SK-N-SH (cell line): ENCODE data around the gene GPR155. TPM values are rescaled to one million over a fixed set of nuclear protein-coding genes. Genes with fewer than 3 reads are reported as not detected.

Source experiments
- CTCF ChIA-PET: fragments of 300-600, 350-600 bp; formaldehyde crosslinking; extraction: SDS; loops from one replicate; lab custom pipeline; 2021; lab: Yijun Ruan, JAX
- POLR2A ChIA-PET: fragments of 350-600 bp; sonication (Branson Sonifier 250); formaldehyde crosslinking; extraction: SDS; loops from one replicate; lab custom pipeline; 2020; ENCODE audit warnings: antibody characterized with exemption, inconsistent platforms; lab: Yijun Ruan, JAX
- DNase-seq: peaks from one replicate; pipeline ENCODE4 v3.0.0; 2012
- H2AFZ ChIP-seq: fragments of 200-600 bp; sonication (generic); 2 replicates; pipeline ENCODE4 v1.8.1; 2016; ENCODE audit warnings: antibody characterized with exemption, mild to moderate bottlenecking, low read depth
- H3F3A ChIP-seq: fragments of 200-600 bp; sonication (generic); replicated peaks from 2 replicates; pipeline ENCODE3; 2016; ENCODE audit warnings: antibody characterized with exemption, mild to moderate bottlenecking; ENCODE audit not compliant: insufficient read depth
- H3K27ac ChIP-seq, 2 experiments: fragments of 200-500 bp in 1 of 2; fragments of 200-600 bp in 1 of 2; sonication (Bioruptor generic) in 1 of 2; sonication (generic), shearing (Covaris generic) in 1 of 2; 2 replicates each; pipeline versions ENCODE4 v1.5.1 to v1.6.1; 2014 to 2016; ENCODE audit warnings: low read depth in 2 of 2, inconsistent platforms in 1 of 2, low read length in 1 of 2, mild to moderate bottlenecking in 1 of 2, mixed read lengths in 1 of 2
- H3K27me3 ChIP-seq: fragments of 200-600 bp; sonication (generic), shearing (Covaris generic); 2 replicates; pipeline ENCODE4 v1.6.1; 2016; ENCODE audit warnings: mixed run types; ENCODE audit not compliant: insufficient read depth
- H3K36me3 ChIP-seq, 2 experiments: fragments of 200-500 bp in 1 of 2; fragments of 200-600 bp in 1 of 2; sonication (Bioruptor generic) in 1 of 2; sonication (generic) in 1 of 2; replicated peaks in 1 of 2; 2 replicates each; pipeline versions ENCODE3 to v1.5.1; 2014 to 2016; ENCODE audit warnings: low read length in 1 of 2, mild to moderate bottlenecking in 1 of 2; ENCODE audit not compliant: insufficient read depth in 2 of 2, control insufficient read depth in 1 of 2
- H3K4me1 ChIP-seq, 2 experiments: fragments of 200-500 bp in 1 of 2; fragments of 200-600 bp in 1 of 2; sonication (Bioruptor generic) in 1 of 2; sonication (generic), shearing (Covaris generic) in 1 of 2; 2 replicates each; pipeline versions ENCODE4 v1.5.1 to v1.6.1; 2014 to 2016; ENCODE audit warnings: low read depth in 1 of 2, low read length in 1 of 2, mixed run types in 1 of 2; ENCODE audit not compliant: insufficient read depth in 2 of 2, control insufficient read depth in 1 of 2
- H3K4me2 ChIP-seq: fragments of 200-600 bp; sonication (generic), shearing (Covaris generic); 2 replicates; pipeline ENCODE4 v1.6.1; 2017; ENCODE audit warnings: mixed run types
- H3K4me3 ChIP-seq, 2 experiments: fragments of 200-500 bp in 1 of 2; fragments of 200-600 bp in 1 of 2; sonication (Bioruptor generic) in 1 of 2; sonication (generic), shearing (Covaris generic) in 1 of 2; 2 replicates each; pipeline versions ENCODE4 v1.5.1 to v1.8.1; 2014 to 2016; ENCODE audit warnings: low read depth in 2 of 2, inconsistent platforms in 1 of 2, low read length in 1 of 2, mild to moderate bottlenecking in 1 of 2, mixed read lengths in 1 of 2, moderate library complexity in 1 of 2
- H3K79me2 ChIP-seq: fragments of 200-600 bp; sonication (generic); 2 replicates; pipeline ENCODE4 v1.8.1; 2017; ENCODE audit warnings: mild to moderate bottlenecking; ENCODE audit not compliant: insufficient read depth
- H3K9ac ChIP-seq: fragments of 200-600 bp; sonication (generic); 2 replicates; pipeline ENCODE4 v1.6.1; 2017; ENCODE audit warnings: mixed run types
- H3K9me2 ChIP-seq: fragments of 200-600 bp; sonication (generic); 2 replicates; pipeline ENCODE4 v1.6.1; 2017; ENCODE audit warnings: mixed run types
- H3K9me3 ChIP-seq: fragments of 200-600 bp; sonication (generic); 2 replicates; pipeline ENCODE4 v1.6.1; 2017; ENCODE audit warnings: mixed run types, mild to moderate bottlenecking, moderate library complexity
- H4K20me1 ChIP-seq: fragments of 200-600 bp; sonication (generic); 2 replicates; pipeline ENCODE4 v1.6.1; 2017; ENCODE audit warnings: mild to moderate bottlenecking, mixed run types; ENCODE audit not compliant: insufficient read depth
- GATA2 ChIP-seq: sonication (generic); formaldehyde crosslinking; IDR thresholded peaks from 2 replicates; pipeline ENCODE4 v1.5.0; 2020; ENCODE audit warnings: mild to moderate bottlenecking, missing genetic modification reagents
- MAX ChIP-seq: IDR thresholded peaks from 2 replicates; pipeline ENCODE4 v1.4.0; 2012; ENCODE audit warnings: low read depth
- MEF2A ChIP-seq: IDR thresholded peaks from 2 replicates; pipeline ENCODE4 v1.4.0; 2012; ENCODE audit warnings: low read depth, borderline replicate concordance
- MXI1 ChIP-seq: IDR thresholded peaks from 2 replicates; pipeline ENCODE4 v1.6.1; 2012; ENCODE audit warnings: mild to moderate bottlenecking, low read depth, low read length, improper control_type of control experiment
- RAD21 ChIP-seq: IDR thresholded peaks from 2 replicates; pipeline ENCODE4 v1.6.1; 2012; ENCODE audit warnings: mild to moderate bottlenecking, low read length
- RFX5 ChIP-seq: IDR thresholded peaks from 2 replicates; pipeline ENCODE4 v1.6.1; 2012; ENCODE audit warnings: mild to moderate bottlenecking, improper control_type of control experiment, low read length
- SIN3A ChIP-seq: IDR thresholded peaks from 2 replicates; pipeline ENCODE4 v1.6.1; 2012; ENCODE audit warnings: low read depth, mild to moderate bottlenecking, low read length, moderate library complexity, borderline replicate concordance
- TAF1 ChIP-seq: IDR thresholded peaks from 2 replicates; pipeline ENCODE4 v1.6.1; 2012; ENCODE audit warnings: low read depth, mild to moderate bottlenecking, low read length, moderate library complexity, borderline replicate concordance
- WGBS: methylation state at CpG from one replicate; pipeline ENCODE4 v1.1.6; 2017; ENCODE audit warnings: low lambda C conversion rate; 5-methylcytosine and 5-hydroxymethylcytosine counted together
- polyA plus RNA-seq, 3 experiments: library from polyadenylated mRNA; depleted of rRNA; stranded (reverse); fragments of >200 nt; gene quantifications; 2 replicates each; pipeline ENCODE4 v1.2.3, GENCODE V29; 2012
- TF ChIP-seq, protein P1 (sequence below): fragments of 200-600 bp; sonication (generic); IDR thresholded peaks from 2 replicates; pipeline ENCODE4 v1.6.1; 2017; ENCODE audit warnings: antibody characterized with exemption, mild to moderate bottlenecking, moderate library complexity
- TF ChIP-seq, protein P2 (sequence below): fragments of 150-350 bp; IDR thresholded peaks from 2 replicates; pipeline ENCODE4 v1.6.1; 2017; ENCODE audit warnings: antibody characterized with exemption, low read length, low read depth, borderline replicate concordance

GPR155 gene
- 3.5 and 7.8 TPM in 2 replicates for polyA plus RNA-seq (2012; rRNA removed)
- polyA plus RNA-seq (2012; cell fraction: cytosol; rRNA removed) = 5.6 and 5.7 TPM in 2 replicates
- polyA plus RNA-seq (2012; cell fraction: nucleus; rRNA removed) = 2.6 and 5.9 TPM in 2 replicates

GRCh38 chr2:174486563-174487107 lies at the start of gene GPR155:
Gene GPR155, minus strand, starts transcription at chr2:174487029. Its CDS starts 5,073 bp downstream, at chr2:174481956.
- Histone ChIP-seq H3K9ac (peak within 1 kb of the TSS; percentile 72), H3K9me2 (no peaks in the 10 kb centered on the region), H3K4me3 (peak within 1 kb of the TSS; percentile 93 to 95), H4K20me1 (no peaks in the 10 kb centered on the region), H2AFZ (peak within 1 kb of the TSS; percentile 99), H3K27ac (peak within 1 kb of the TSS; percentile 72 to 95), H3K27me3 (no peaks in the 10 kb centered on the region), H3K4me1 (peaks cover 4% of the 10 kb centered on the region in 2 experiments; a peak in 2 of 4 replicates), H3K36me3 (peaks cover 0 to 4% of the 10 kb centered on the region in 2 experiments), H3F3A (no peaks in the 10 kb centered on the region), H3K79me2 (no peaks in the 10 kb centered on the region), H3K9me3 (no peaks in the 10 kb centered on the region), H3K4me2 (peak within 1 kb of the TSS; percentile 88)
- peak; percentile 69 for DNase-seq
- ChIA-PET POLR2A (no interaction called here), CTCF (interaction anchor here (0.5 to 5.0 kb wide), 6 partner anchors 13 to 213 kb away, joined by 3 to 24 read pairs (median 4); no protein-coding TSS in a partner anchor)
- no peak for TF ChIP-seq MEF2A
- no peak for TF ChIP-seq RAD21
- TF ChIP-seq RFX5 = no peak
- TF ChIP-seq, protein P1, sequence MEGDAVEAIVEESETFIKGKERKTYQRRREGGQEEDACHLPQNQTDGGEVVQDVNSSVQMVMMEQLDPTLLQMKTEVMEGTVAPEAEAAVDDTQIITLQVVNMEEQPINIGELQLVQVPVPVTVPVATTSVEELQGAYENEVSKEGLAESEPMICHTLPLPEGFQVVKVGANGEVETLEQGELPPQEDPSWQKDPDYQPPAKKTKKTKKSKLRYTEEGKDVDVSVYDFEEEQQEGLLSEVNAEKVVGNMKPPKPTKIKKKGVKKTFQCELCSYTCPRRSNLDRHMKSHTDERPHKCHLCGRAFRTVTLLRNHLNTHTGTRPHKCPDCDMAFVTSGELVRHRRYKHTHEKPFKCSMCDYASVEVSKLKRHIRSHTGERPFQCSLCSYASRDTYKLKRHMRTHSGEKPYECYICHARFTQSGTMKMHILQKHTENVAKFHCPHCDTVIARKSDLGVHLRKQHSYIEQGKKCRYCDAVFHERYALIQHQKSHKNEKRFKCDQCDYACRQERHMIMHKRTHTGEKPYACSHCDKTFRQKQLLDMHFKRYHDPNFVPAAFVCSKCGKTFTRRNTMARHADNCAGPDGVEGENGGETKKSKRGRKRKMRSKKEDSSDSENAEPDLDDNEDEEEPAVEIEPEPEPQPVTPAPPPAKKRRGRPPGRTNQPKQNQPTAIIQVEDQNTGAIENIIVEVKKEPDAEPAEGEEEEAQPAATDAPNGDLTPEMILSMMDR = peak; percentile 21; the same call in 1 of the 2 replicates
- TF ChIP-seq MAX = 0 out of 2 replicates have a peak, but pooled peaks have one; percentile 11
- 0 out of 2 replicates have a peak, but pooled peaks have one; percentile 13 for TF ChIP-seq GATA2
- TF ChIP-seq, protein P2, sequence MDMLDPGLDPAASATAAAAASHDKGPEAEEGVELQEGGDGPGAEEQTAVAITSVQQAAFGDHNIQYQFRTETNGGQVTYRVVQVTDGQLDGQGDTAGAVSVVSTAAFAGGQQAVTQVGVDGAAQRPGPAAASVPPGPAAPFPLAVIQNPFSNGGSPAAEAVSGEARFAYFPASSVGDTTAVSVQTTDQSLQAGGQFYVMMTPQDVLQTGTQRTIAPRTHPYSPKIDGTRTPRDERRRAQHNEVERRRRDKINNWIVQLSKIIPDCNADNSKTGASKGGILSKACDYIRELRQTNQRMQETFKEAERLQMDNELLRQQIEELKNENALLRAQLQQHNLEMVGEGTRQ = no peak
- TF ChIP-seq TAF1 = no peak
- peak; percentile 37; the same call in 1 of the 2 replicates for TF ChIP-seq SIN3A
- peak; percentile 67 for TF ChIP-seq MXI1
- 0% methylated on average over 3 of the region's 42 CpGs for WGBS
